GM12801 (cell line): ENCODE results near the gene TTYH2.

ENCODE experiments used
- TF ChIP-seq, protein P1 (sequence below): IDR thresholded peaks from one replicate; pipeline ENCODE4 v1.5.1; 2011; ENCODE audit warnings: control low read depth; ENCODE audit not compliant: insufficient read length; ENCODE audit errors: extremely low read depth

TTYH2 gene

DNA sequence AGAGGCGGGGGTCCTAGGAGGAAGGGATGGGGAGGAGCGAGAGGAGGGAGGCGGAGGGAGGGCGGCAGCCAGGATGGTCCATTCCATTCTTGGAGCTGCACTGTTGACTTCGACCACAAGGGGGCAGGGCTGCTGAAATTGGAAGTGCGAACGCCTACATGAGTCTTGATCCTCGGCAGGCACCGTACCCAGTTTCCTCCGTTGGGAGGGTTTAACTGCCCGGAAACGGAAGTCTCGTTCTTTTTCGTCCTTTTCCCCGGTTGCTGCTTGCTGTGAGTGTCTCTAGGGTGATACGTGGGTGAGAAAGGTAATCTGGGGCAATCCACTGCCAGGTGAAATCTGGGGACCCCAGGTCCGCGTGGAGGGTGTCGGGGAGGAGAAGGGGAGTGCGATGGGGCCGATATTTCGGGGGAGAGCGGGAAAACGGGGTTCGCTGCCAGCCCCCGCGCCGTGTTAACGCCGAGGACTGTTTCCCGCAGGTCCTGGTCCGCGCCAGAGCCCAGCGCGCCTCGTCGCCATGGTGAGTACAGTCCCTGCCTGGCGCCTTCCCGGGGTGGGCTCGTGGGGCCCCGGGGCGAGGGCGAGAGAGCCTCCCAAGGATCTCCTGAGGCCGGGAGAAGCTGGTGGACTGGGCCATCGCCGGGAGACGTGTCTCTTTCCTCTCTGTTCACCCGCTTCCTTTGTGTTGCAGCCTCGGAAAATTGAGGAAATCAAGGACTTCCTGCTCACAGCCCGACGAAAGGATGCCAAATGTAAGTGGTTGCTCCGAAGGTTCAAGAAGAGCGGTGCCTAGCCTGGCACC is 9.7 kb upstream of the TTYH2 start, which contains the start of gene RPL38:
Gene RPL38 (plus strand): TSS at position 240 of the 802 bp plus-strand sequence. CDS start 278 bp downstream, at position 518.
- TF ChIP-seq, protein P1, sequence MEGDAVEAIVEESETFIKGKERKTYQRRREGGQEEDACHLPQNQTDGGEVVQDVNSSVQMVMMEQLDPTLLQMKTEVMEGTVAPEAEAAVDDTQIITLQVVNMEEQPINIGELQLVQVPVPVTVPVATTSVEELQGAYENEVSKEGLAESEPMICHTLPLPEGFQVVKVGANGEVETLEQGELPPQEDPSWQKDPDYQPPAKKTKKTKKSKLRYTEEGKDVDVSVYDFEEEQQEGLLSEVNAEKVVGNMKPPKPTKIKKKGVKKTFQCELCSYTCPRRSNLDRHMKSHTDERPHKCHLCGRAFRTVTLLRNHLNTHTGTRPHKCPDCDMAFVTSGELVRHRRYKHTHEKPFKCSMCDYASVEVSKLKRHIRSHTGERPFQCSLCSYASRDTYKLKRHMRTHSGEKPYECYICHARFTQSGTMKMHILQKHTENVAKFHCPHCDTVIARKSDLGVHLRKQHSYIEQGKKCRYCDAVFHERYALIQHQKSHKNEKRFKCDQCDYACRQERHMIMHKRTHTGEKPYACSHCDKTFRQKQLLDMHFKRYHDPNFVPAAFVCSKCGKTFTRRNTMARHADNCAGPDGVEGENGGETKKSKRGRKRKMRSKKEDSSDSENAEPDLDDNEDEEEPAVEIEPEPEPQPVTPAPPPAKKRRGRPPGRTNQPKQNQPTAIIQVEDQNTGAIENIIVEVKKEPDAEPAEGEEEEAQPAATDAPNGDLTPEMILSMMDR = peak; percentile 64

DNA sequence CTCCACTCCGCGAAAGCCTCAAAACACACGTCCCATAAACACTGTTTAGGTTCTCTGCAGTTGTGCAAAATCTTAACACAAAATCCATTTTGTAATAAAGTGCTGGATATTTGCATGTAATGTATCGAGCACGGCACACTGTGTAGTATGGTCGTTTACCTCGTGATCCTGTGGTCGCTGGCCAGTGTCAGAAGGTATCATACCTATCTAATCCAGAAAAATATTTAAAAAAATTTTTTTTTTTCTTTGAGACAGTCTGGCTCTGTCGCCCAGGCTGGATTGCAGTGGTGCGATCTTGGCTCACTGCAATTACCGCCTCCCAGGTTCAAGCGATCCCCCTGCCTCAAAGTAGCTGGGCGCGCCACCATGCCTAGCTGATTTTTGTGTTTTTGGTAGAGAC is 8.9 kb upstream of the TTYH2 start:
- TF ChIP-seq, protein P1 = no peak

- TF ChIP-seq, protein P1 = no peak
Observed at GRCh38 chr17:74205274-74205673, 8.1 kb upstream of the TTYH2 start.

- TF ChIP-seq, protein P1 = no peak
Observed at GRCh38 chr17:74206332-74206818, 7.0 kb upstream of the TTYH2 start.

- TF ChIP-seq, protein P1 = no peak
Observed at GRCh38 chr17:74210191-74211140, 2.9 kb upstream of the TTYH2 start.

DNA sequence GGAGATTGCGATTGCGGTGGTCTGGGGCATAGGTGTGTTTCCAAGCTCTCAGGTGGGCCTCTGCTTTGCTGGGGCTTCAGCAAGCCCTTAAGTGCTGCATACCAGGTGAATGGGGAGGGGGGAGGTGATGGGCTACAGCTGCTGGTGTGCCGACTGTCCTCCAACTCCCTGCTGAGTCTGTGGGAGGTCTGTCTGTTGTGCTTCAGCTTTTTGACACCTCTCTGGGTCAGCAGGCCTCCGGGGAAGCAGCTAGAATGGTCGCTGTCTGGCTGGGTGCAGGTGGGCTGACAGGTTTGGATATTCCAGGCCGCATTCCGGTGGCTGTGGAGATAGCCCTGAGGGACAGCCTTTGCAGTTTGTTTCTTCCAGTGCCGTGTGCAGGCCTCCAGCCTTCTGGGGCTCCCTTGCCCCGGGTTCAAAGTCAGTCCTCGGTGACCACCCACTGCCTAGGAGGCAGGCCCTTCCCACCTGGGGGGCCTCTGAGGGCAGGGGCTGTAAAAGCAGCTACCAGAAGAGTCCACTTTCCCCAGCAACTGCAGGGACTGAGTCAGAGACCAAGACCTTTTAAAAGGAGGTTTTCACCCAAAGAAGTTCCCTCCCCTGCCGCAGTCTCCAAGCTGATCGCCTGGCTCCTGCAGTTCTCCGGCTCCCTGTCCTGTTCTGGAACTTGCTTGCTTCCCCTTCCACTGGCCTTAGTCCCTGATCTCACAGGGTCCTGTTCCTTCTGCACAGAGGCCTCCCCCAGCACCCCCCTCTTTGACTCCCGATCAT is 2.0 kb upstream of the TTYH2 start:
- TF ChIP-seq, protein P1 = no peak
